ENCODE measurements around the gene TYMS. TPM values are rescaled to one million over a fixed set of nuclear protein-coding genes. Genes with fewer than 3 reads are reported as not detected.

Gene TYMS
- total RNA-seq = 10 to 100 TPM; 25.9 to 39.6 TPM
- polyA plus RNA-seq (ENCODE audit: insufficient read length in 6 of 6) = 100 to 1,000 TPM; 117 to 226 (median 151) TPM
- long read RNA-seq, donor 1, transcript TYMS-203 (7 exons, 1,662 nt) = major isoform, 64 of 151 reads
- long read RNA-seq, donor 1, partial matches to known transcripts = 85 of 151 reads
- long read RNA-seq, donor 1, other reads (novel, unspliced or antisense) = 0 of 151 reads
- long read RNA-seq, donor 2, transcript TYMS-203 (7 exons, 1,662 nt) = major isoform, 75 of 158 reads
- long read RNA-seq, donor 2, partial matches to known transcripts = 82 of 158 reads
- long read RNA-seq, donor 2, other reads (novel, unspliced or antisense) = 0 of 158 reads
- long read RNA-seq, donor 3, transcript TYMS-203 (7 exons, 1,662 nt) = major isoform, 77 of 217 reads
- long read RNA-seq, donor 3, partial matches to known transcripts = 139 of 217 reads
- long read RNA-seq, donor 3, other reads (novel, unspliced or antisense) = 0 of 217 reads
- long read RNA-seq, donor 4, transcript TYMS-203 (7 exons, 1,662 nt) = major isoform, 21 of 26 reads
- long read RNA-seq, donor 4, partial matches to known transcripts = 4 of 26 reads
- long read RNA-seq, donor 4, other reads (novel, unspliced or antisense) = 0 of 26 reads
- long read RNA-seq, donor 5, transcript TYMS-203 (7 exons, 1,662 nt) = major isoform, 50 of 59 reads
- long read RNA-seq, donor 5, partial matches to known transcripts = 8 of 59 reads
- long read RNA-seq, donor 5, other reads (novel, unspliced or antisense) = 0 of 59 reads
- long read RNA-seq, donor 6, transcript TYMS-203 (7 exons, 1,662 nt) = major isoform, 79 of 104 reads
- long read RNA-seq, donor 6, partial matches to known transcripts = 24 of 104 reads
- long read RNA-seq, donor 6, other reads (novel, unspliced or antisense) = 0 of 104 reads
- long read RNA-seq, donor 7, transcript TYMS-203 (7 exons, 1,662 nt) = major isoform, 14 of 21 reads
- long read RNA-seq, donor 7, partial matches to known transcripts = 7 of 21 reads
- long read RNA-seq, donor 7, other reads (novel, unspliced or antisense) = 0 of 21 reads
- long read RNA-seq, donor 8, transcript TYMS-203 (7 exons, 1,662 nt) = major isoform, 30 of 105 reads
- long read RNA-seq, donor 8, partial matches to known transcripts = 74 of 105 reads
- long read RNA-seq, donor 8, other reads (novel, unspliced or antisense) = 0 of 105 reads
- long read RNA-seq, donor 9, partial matches to known transcripts = 0 of 2 reads
- long read RNA-seq, donor 9, other reads (novel, unspliced or antisense) = 0 of 2 reads
- long read RNA-seq, donor 10, transcript TYMS-203 (7 exons, 1,662 nt) = major isoform, 13 of 14 reads
- long read RNA-seq, donor 10, partial matches to known transcripts = 1 of 14 reads
- long read RNA-seq, donor 10, other reads (novel, unspliced or antisense) = 0 of 14 reads
- long read RNA-seq, donor 11 = 0 reads
- long read RNA-seq, donor 12, transcript TYMS-203 (7 exons, 1,662 nt) = major isoform, 26 of 56 reads
- long read RNA-seq, donor 12, partial matches to known transcripts = 29 of 56 reads
- long read RNA-seq, donor 12, other reads (novel, unspliced or antisense) = 0 of 56 reads

GRCh38 chr18:657311-658000 lies at the start of gene TYMS:
Gene TYMS, plus strand, starts transcription at chr18:657653. Its CDS starts 90 bp downstream, at chr18:657743.
- TF ChIP-seq, protein P1, sequence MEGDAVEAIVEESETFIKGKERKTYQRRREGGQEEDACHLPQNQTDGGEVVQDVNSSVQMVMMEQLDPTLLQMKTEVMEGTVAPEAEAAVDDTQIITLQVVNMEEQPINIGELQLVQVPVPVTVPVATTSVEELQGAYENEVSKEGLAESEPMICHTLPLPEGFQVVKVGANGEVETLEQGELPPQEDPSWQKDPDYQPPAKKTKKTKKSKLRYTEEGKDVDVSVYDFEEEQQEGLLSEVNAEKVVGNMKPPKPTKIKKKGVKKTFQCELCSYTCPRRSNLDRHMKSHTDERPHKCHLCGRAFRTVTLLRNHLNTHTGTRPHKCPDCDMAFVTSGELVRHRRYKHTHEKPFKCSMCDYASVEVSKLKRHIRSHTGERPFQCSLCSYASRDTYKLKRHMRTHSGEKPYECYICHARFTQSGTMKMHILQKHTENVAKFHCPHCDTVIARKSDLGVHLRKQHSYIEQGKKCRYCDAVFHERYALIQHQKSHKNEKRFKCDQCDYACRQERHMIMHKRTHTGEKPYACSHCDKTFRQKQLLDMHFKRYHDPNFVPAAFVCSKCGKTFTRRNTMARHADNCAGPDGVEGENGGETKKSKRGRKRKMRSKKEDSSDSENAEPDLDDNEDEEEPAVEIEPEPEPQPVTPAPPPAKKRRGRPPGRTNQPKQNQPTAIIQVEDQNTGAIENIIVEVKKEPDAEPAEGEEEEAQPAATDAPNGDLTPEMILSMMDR (IDR thresholded peaks at IDR 0.05) = no peak
- Histone ChIP-seq H3K4me3 (peak within 1 kb of the TSS; percentile 72 to 85), H3K27me3 (peaks cover 0 to 27% of the 10 kb centered on the region in 2 donors), H3K36me3 (no peaks in the 10 kb centered on the region), H3K4me1 (peaks cover 0 to 22% of the 10 kb centered on the region in 2 donors), H3K9me3 (no peaks in the 10 kb centered on the region), H3K27ac (peak within 1 kb of the TSS; percentile 45 to 56)
- intact Hi-C loops (cut with DNase I) = no loop called here
- DNase-seq (peak; percentile 53 to 84 (median 66)), ATAC-seq (peak; percentile 73)

DNA sequence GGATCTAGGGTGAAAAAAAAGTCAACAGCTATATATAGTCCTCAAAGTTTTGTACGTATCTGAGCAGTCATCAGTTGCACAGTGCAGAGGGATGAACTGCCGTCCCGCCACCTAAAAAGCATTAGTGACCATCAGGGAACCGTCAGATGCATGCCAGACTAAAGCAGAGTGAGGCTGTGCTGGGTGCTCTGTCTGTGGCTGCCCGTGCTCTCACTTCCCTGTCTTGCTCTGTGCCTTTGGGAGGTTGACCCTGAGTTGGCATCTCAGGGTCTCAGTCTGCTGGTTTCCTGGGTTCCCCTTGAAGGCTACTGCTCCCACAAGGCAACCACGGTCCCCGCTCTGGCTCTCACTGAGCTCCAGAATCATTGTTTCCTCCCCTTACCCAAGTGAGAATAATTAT lies 49.5 kb upstream of the TYMS start:
- Histone ChIP-seq H3K27me3 (no peaks in the 10 kb centered on the region), H3K4me1 (no peaks in the 10 kb centered on the region), H3K9me3 (no peaks in the 10 kb centered on the region), H3K27ac (no peak overlapping the region), H3K36me3 (no peaks in the 10 kb centered on the region), H3K4me3 (no peak overlapping the region)
- TF ChIP-seq, protein P1 (IDR thresholded peaks at IDR 0.05) = no peak
- intact Hi-C loops (cut with DNase I) = no loop called here
- DNase-seq (no peak), ATAC-seq (no peak)

DNA sequence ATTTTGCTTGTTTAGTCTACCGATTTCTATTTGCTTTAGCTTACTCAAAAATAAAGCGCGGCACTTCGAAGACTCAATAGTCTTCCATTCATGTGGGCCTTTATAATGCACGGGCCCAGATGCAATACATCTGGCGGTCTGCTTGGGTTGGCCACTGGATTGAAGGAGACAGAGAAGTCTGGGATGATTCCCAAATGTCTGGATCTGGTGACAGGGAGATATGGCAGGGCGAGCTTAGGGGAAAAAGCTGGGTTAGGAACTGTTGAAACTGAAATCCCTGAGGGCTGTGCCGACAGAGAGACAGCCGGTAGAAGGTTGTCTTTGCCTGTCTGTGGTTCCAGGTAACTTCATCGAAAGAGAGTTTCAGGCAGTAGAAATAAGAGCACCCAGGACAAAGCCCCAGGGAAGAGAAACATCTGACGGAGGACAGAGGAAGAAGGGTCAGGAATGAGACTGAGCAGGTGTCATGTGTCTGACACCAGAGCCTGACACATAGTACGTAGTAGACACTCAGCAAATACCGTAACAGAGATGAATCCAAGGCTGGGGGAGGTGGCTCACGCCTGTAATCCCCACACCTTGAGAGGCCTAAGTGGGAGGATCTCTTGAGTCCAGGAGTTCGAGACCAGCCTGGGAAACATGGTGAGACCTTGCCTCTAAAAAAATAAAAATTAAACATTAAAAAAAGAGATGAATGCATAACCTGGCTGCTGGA lies 47.1 kb upstream of the TYMS start:
- Histone ChIP-seq H3K4me1 (peaks cover 0 to 6% of the 10 kb centered on the region in 2 donors), H3K9me3 (no peaks in the 10 kb centered on the region), H3K27ac (no peak overlapping the region), H3K4me3 (no peak overlapping the region), H3K27me3 (no peaks in the 10 kb centered on the region), H3K36me3 (no peaks in the 10 kb centered on the region)
- DNase-seq (peak in 2 of 4 donors; percentile 72 to 92), ATAC-seq (peak; percentile 32)
- TF ChIP-seq, protein P1 (IDR thresholded peaks at IDR 0.05) = no peak
- intact Hi-C loops (cut with DNase I) = no loop called here

- intact Hi-C loops (cut with DNase I) = no loop called here
- no peak for DNase-seq
- H3K4me3 ChIP-seq = no peak overlapping the region
Observed at GRCh38 chr18:612156-612555, 45.3 kb upstream of the TYMS start.

More at GRCh38 chr18:612156-612555, 45.3 kb upstream of the TYMS start:
- H3K4me1 ChIP-seq = peaks cover 3 to 17% of the 10 kb centered on the region in 2 donors
- no peak for ATAC-seq
- TF ChIP-seq, protein P1 (IDR thresholded peaks at IDR 0.05) = no peak
- H3K27me3 ChIP-seq = no peaks in the 10 kb centered on the region
- H3K36me3 ChIP-seq = no peaks in the 10 kb centered on the region
- H3K27ac ChIP-seq = no peak overlapping the region
- H3K9me3 ChIP-seq = no peaks in the 10 kb centered on the region
